ENCODE data around the gene CD4.

Gene CD4

DNA sequence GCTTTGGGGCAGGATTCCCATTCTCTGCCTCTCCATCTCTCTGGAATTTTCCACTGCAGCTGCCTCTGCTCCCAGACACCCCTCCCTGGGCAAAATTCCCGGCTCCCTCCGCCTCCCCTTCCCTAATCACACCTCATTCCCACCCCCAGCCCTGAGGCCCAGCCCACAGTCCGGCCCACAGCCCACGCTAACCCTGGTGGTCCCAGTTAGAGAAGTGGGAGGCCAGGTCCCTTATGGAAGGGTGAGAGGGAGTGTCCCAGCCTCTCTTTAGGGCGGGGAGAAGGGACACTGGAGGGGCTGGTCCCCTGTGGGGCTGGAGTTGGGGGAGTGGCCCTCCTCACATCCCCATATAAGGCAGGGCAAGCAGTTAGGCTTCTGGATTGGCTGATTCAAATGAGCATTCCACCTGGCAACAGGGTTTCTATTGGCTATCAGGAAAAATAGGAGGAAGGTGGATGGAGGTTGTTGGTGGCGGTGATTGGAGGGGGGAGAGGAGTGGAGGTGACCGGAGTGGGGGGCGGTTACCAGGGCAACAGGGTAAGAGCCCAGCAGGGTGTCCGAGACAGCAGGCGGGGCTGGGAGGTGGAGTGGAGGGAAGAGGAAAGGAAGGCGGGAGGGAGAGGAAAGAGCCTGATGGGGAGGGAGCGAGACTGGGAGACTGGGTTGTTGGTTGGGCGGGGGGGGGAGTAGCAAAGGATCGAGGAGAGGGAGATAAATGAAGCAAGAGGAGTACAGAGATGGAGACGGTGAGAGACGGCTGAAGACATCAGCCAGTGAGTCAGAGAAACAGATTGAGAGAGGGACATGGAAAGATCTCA lies 25.1 kb upstream of the CD4 start:
- ChIA-PET CTCF (interaction anchor here (1.2 to 7.8 kb wide), 4 partner anchors 10 to 61 kb away, joined by 4 to 140 read pairs (median 49); partner anchors contain the start of gene MLF2), POLR2A (interaction anchor here (0.8 to 3.9 kb wide), 4 partner anchors 11 to 41 kb away, joined by 3 to 79 read pairs (median 4); partner anchors contain the start of genes COPS7A and MLF2)
- Histone ChIP-seq H3K36me3 (ENCODE audit: control insufficient read depth in 2 of 2, insufficient read depth in 1 of 2, low read length in 2 of 2) (no peaks in the 10 kb centered on the region), H3K27ac (ENCODE audit: extremely low read depth, low read depth, low read length) (peak overlapping the region; percentile 92), H3K4me3 (ENCODE audit: low read depth, low read length) (no peak overlapping the region; the same call in 1 of the 2 replicates), H3K4me1 (ENCODE audit: control insufficient read depth, insufficient read depth, low read length) (peaks cover 30% of the 10 kb centered on the region), H3K9me3 (ENCODE audit: control insufficient read depth, insufficient read depth, low read depth, low read length) (no peaks in the 10 kb centered on the region)
- TF ChIP-seq ZNF830 (tag by site-specific recombination; IDR thresholded peaks at IDR 0.05; ENCODE audit: low read depth): no peak
- peak; percentile 70 for TF ChIP-seq KLF1 (tag by site-specific recombination; IDR thresholded peaks at IDR 0.05)
- 0 out of 2 replicates have a peak, but pooled peaks have one; percentile 36 for TF ChIP-seq OVOL3 (tag by site-specific recombination; IDR thresholded peaks at IDR 0.05)
- TF ChIP-seq ZNF19 (tag by site-specific recombination; IDR thresholded peaks at IDR 0.05; ENCODE audit: low read depth): no peak
- TF ChIP-seq ZBTB17 (tag by site-specific recombination; IDR thresholded peaks at IDR 0.05): peak; percentile 100
- TF ChIP-seq SALL2 (tag by site-specific recombination; IDR thresholded peaks at IDR 0.05; ENCODE audit: borderline replicate concordance): no peak
- TF ChIP-seq ZNF677 (tag by site-specific recombination; IDR thresholded peaks at IDR 0.05): no peak
- peak; percentile 71; the same call in 1 of the 2 replicates for TF ChIP-seq SCRT2 (tag by site-specific recombination; IDR thresholded peaks at IDR 0.05)
- TF ChIP-seq ZNF394 (tag by site-specific recombination; IDR thresholded peaks at IDR 0.05; ENCODE audit: borderline replicate concordance): peak; percentile 74; the same call in 1 of the 2 replicates
- TF ChIP-seq ZFP69B (tag by site-specific recombination; IDR thresholded peaks at IDR 0.05): peak; percentile 39
- peak; percentile 18; the same call in 1 of the 2 replicates for TF ChIP-seq ZNF600 (tag by site-specific recombination; IDR thresholded peaks at IDR 0.05)
- peak; percentile 59 for TF ChIP-seq KLF17 (tag by site-specific recombination; IDR thresholded peaks at IDR 0.05)
- TF ChIP-seq ZNF324 (tag by site-specific recombination; IDR thresholded peaks at IDR 0.05): peak; percentile 85; the same call in 1 of the 2 replicates
- TF ChIP-seq ZNF610 (tag by site-specific recombination; IDR thresholded peaks at IDR 0.05; ENCODE audit: borderline replicate concordance): 0 out of 2 replicates have a peak, but pooled peaks have one; percentile 47
- peak; percentile 98 for TF ChIP-seq SP3 (tag by site-specific recombination; IDR thresholded peaks at IDR 0.05)
- peak; percentile 98 for TF ChIP-seq ZNF18 (tag by site-specific recombination; IDR thresholded peaks at IDR 0.05)
- TF ChIP-seq ZBTB7A (tag by site-specific recombination; IDR thresholded peaks at IDR 0.05; ENCODE audit: low read depth): 0 out of 2 replicates have a peak, but pooled peaks have one; percentile 57
- TF ChIP-seq GLIS2 (tag by site-specific recombination; IDR thresholded peaks at IDR 0.05): peak; percentile 100
- TF ChIP-seq ZFP41 (tag by site-specific recombination; IDR thresholded peaks at IDR 0.05; ENCODE audit: borderline replicate concordance): no peak
- no peak for TF ChIP-seq ZBTB1 (tag by site-specific recombination; IDR thresholded peaks at IDR 0.05)
- peak; percentile 57; the same call in 1 of the 2 replicates for TF ChIP-seq ZNF391 (tag by site-specific recombination; IDR thresholded peaks at IDR 0.05; ENCODE audit: borderline replicate concordance, low read depth)
- 0 out of 2 replicates have a peak, but pooled peaks have one; percentile 17 for TF ChIP-seq ZNF561 (tag by site-specific recombination; IDR thresholded peaks at IDR 0.05; ENCODE audit: borderline replicate concordance)
- TF ChIP-seq ZNF274 (IDR thresholded peaks at IDR 0.05; ENCODE audit: low read length): no peak
- no peak for TF ChIP-seq ZNF274 (tag by site-specific recombination; IDR thresholded peaks at IDR 0.05; ENCODE audit: borderline replicate concordance)
- no peak for TF ChIP-seq ZNF404 (tag by site-specific recombination; IDR thresholded peaks at IDR 0.05)
- TF ChIP-seq SP2 (tag by site-specific recombination; IDR thresholded peaks at IDR 0.05): peak; percentile 97
- no peak for TF ChIP-seq ZNF837 (tag by site-specific recombination; IDR thresholded peaks at IDR 0.05)
- TF ChIP-seq ZFP3 (tag by site-specific recombination; IDR thresholded peaks at IDR 0.05; ENCODE audit: low read depth): no peak
- TF ChIP-seq ZNF114 (tag by site-specific recombination; IDR thresholded peaks at IDR 0.05): no peak
- TF ChIP-seq, protein P1, sequence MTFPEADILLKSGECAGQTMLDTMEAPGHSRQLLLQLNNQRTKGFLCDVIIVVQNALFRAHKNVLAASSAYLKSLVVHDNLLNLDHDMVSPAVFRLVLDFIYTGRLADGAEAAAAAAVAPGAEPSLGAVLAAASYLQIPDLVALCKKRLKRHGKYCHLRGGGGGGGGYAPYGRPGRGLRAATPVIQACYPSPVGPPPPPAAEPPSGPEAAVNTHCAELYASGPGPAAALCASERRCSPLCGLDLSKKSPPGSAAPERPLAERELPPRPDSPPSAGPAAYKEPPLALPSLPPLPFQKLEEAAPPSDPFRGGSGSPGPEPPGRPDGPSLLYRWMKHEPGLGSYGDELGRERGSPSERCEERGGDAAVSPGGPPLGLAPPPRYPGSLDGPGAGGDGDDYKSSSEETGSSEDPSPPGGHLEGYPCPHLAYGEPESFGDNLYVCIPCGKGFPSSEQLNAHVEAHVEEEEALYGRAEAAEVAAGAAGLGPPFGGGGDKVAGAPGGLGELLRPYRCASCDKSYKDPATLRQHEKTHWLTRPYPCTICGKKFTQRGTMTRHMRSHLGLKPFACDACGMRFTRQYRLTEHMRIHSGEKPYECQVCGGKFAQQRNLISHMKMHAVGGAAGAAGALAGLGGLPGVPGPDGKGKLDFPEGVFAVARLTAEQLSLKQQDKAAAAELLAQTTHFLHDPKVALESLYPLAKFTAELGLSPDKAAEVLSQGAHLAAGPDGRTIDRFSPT (tag by site-specific recombination; IDR thresholded peaks at IDR 0.05): no peak
- TF ChIP-seq, protein P2, sequence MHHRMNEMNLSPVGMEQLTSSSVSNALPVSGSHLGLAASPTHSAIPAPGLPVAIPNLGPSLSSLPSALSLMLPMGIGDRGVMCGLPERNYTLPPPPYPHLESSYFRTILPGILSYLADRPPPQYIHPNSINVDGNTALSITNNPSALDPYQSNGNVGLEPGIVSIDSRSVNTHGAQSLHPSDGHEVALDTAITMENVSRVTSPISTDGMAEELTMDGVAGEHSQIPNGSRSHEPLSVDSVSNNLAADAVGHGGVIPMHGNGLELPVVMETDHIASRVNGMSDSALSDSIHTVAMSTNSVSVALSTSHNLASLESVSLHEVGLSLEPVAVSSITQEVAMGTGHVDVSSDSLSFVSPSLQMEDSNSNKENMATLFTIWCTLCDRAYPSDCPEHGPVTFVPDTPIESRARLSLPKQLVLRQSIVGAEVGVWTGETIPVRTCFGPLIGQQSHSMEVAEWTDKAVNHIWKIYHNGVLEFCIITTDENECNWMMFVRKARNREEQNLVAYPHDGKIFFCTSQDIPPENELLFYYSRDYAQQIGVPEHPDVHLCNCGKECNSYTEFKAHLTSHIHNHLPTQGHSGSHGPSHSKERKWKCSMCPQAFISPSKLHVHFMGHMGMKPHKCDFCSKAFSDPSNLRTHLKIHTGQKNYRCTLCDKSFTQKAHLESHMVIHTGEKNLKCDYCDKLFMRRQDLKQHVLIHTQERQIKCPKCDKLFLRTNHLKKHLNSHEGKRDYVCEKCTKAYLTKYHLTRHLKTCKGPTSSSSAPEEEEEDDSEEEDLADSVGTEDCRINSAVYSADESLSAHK (tag by site-specific recombination; IDR thresholded peaks at IDR 0.05): 0 out of 2 replicates have a peak, but pooled peaks have one; percentile 35
